ENCODE results near the gene HCFC1R1. TPM values are rescaled to one million over a fixed set of nuclear protein-coding genes. Genes with fewer than 3 reads are reported as not detected.

The HCFC1R1 gene
- total RNA-seq, 2 donors from 2014 or later = 49.8 to 59.1 TPM

DNA sequence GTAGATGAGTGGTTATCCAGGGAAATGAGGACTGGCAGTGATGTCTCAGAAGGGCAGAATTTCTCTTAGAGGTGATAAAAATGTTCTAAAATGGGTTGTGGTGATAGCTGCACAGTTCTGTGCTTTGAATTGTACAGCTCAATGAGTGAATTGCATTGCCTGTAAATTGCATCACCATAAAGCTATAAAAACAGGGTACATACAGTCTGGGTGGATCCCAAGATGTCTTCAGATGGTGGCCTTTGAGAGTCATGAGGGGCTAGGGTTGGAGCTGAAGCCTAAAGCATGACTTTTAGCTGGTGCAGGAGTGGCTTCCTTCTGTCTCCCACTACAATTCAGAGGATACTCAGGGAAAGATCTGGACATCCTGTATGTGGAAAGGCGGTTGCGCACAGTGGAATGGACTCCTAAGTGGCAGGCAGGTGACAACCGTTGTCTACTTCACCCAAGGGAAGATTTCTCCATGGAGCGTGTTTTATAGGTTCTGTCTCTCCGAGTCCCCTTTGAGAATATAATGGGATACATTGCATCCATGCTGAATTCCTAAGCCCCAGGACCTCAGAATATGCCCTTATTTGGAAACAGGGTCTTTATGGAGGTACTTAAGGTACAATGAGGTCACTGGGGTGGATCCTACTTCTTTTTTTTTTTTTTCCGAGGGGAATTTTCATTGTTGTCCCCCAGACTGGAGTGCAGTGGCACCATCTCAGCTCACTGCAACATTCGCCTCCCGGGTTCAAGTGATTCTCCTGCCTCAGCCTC is 40.1 kb upstream of the HCFC1R1 start:
- peaks cover 4% of the 10 kb centered on the region for H3K27me3 ChIP-seq (ENCODE audit: control insufficient read depth, insufficient read depth, low read length, poor library complexity, severe bottlenecking)

DNA sequence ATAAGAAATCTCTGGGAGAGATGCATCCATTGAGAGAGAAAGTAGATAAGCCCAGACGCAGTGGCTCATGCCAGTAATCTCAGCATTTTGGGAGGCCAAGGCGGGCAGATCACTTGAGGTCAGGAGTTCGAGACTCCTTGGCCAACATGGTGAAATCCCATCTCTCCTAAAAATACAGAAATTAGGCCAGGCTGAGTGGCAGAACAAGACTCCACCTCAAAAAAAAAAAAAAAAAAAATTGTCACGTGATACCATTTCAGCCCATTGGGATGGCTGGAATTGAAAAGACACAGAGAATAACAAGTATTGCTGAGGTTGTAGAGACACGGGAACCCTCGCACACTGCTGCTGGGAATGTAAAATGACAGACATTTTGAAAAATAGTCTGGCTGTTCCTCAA is 38.8 kb upstream of the HCFC1R1 start:
- no peak for DNase-seq
- TF ChIP-seq, protein P1, sequence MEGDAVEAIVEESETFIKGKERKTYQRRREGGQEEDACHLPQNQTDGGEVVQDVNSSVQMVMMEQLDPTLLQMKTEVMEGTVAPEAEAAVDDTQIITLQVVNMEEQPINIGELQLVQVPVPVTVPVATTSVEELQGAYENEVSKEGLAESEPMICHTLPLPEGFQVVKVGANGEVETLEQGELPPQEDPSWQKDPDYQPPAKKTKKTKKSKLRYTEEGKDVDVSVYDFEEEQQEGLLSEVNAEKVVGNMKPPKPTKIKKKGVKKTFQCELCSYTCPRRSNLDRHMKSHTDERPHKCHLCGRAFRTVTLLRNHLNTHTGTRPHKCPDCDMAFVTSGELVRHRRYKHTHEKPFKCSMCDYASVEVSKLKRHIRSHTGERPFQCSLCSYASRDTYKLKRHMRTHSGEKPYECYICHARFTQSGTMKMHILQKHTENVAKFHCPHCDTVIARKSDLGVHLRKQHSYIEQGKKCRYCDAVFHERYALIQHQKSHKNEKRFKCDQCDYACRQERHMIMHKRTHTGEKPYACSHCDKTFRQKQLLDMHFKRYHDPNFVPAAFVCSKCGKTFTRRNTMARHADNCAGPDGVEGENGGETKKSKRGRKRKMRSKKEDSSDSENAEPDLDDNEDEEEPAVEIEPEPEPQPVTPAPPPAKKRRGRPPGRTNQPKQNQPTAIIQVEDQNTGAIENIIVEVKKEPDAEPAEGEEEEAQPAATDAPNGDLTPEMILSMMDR (conservative IDR thresholded peaks at IDR 0.05) = no peak
- Histone ChIP-seq H3K27ac (ENCODE audit: low read depth, low read length) (no peak overlapping the region), H3K9me3 (ENCODE audit: control insufficient read depth, low read length) (no peaks in the 10 kb centered on the region), H3K9ac (ENCODE audit: extremely low read depth, low read length, poor library complexity, severe bottlenecking) (no peak overlapping the region), H3K27me3 (ENCODE audit: control insufficient read depth, insufficient read depth, low read length, poor library complexity, severe bottlenecking) (peaks cover 4% of the 10 kb centered on the region), H3K4me3 (ENCODE audit: low read length) (no peak overlapping the region), H3K4me1 (ENCODE audit: control insufficient read depth, insufficient read depth, low read length) (no peaks in the 10 kb centered on the region), H3K36me3 (ENCODE audit: control insufficient read depth, insufficient read depth, low read length) (no peaks in the 10 kb centered on the region)
- H3K36me3 Mint-ChIP-seq (ENCODE audit: low read depth) = no peaks in the 10 kb centered on the region
- peaks cover 14% of the 10 kb centered on the region for H3K27me3 Mint-ChIP-seq (ENCODE audit: insufficient read depth)
- 90% methylated on average over 4 to 6 of the region's 6 CpGs for WGBS, 2 experiments (ENCODE audit: insufficient coverage in 1 of 2, insufficient read length in 1 of 2)
- no peaks in the 10 kb centered on the region for H3K9me3 Mint-ChIP-seq
- peaks cover 7% of the 10 kb centered on the region for H3K4me1 Mint-ChIP-seq
- no peak overlapping the region for H3K4me3 Mint-ChIP-seq
- no peak overlapping the region for H3K27ac Mint-ChIP-seq

More for the DNA sequence above, 40.1 kb upstream of the HCFC1R1 start:
- 92 to 94% methylated on average over 7 to 8 of the region's 8 CpGs for WGBS, 2 experiments (ENCODE audit: insufficient coverage in 1 of 2, insufficient read length in 1 of 2)
- no peak for DNase-seq
- no peaks in the 10 kb centered on the region for H3K9me3 ChIP-seq (ENCODE audit: control insufficient read depth, low read length)
- no peaks in the 10 kb centered on the region for H3K4me1 ChIP-seq (ENCODE audit: control insufficient read depth, insufficient read depth, low read length)
- H3K9ac ChIP-seq (ENCODE audit: extremely low read depth, low read length, poor library complexity, severe bottlenecking) = no peak overlapping the region
- H3K9me3 Mint-ChIP-seq = no peaks in the 10 kb centered on the region
- H3K27ac Mint-ChIP-seq = peak overlapping the region; percentile 27
- no peak overlapping the region for H3K4me3 ChIP-seq (ENCODE audit: low read length)
- TF ChIP-seq, protein P1 (conservative IDR thresholded peaks at IDR 0.05) = no peak
- no peak overlapping the region for H3K4me3 Mint-ChIP-seq
- H3K27ac ChIP-seq (ENCODE audit: low read depth, low read length) = no peak overlapping the region
- H3K4me1 Mint-ChIP-seq = peaks cover 7% of the 10 kb centered on the region
- peaks cover 9% of the 10 kb centered on the region for H3K27me3 Mint-ChIP-seq (ENCODE audit: insufficient read depth)
- H3K36me3 ChIP-seq (ENCODE audit: control insufficient read depth, insufficient read depth, low read length) = no peaks in the 10 kb centered on the region
- H3K36me3 Mint-ChIP-seq (ENCODE audit: low read depth) = no peaks in the 10 kb centered on the region

DNA sequence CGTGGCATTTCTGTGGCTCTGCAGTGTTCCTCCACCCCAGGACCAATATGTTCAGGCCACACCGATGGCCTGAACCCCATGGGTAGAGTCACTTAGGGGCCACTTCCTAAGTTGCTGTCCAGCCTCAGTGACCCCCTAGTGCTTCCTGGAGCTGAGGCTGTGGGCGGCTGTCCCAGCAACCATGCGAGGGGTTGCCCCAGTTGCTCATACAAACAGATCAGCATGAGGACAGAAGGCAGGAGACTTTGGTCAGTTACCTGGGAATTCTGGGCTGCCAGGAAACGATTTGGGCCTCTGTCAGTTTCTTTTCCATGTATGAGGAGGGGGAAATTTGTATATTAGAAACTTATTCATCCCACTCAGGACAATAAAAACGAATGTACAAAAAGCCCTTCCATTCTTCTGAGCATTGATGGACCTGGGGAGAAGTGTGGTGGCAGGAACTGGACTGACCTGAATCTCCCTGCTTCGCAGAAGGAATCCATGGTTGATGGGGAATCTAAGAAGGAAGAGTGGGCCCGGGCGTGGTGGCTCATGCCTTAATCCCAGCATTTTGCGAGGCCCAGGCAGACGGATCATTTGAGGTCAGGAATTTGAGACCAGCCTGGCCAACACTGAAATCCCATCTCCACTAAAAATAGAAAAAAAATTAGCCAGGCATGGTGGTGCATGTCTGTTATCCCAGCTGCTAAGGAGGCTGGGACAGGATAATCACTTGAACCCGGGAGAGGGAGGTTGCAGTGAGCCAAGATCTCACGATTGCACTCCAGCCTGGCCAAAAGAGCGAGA is 36.8 kb upstream of the HCFC1R1 start:
- Histone ChIP-seq H3K27ac (ENCODE audit: low read depth, low read length) (no peak overlapping the region), H3K9ac (ENCODE audit: extremely low read depth, low read length, poor library complexity, severe bottlenecking) (no peak overlapping the region), H3K4me3 (ENCODE audit: low read length) (no peak overlapping the region), H3K36me3 (ENCODE audit: control insufficient read depth, insufficient read depth, low read length) (no peaks in the 10 kb centered on the region), H3K9me3 (ENCODE audit: control insufficient read depth, low read length) (no peaks in the 10 kb centered on the region), H3K4me1 (ENCODE audit: control insufficient read depth, insufficient read depth, low read length) (no peaks in the 10 kb centered on the region), H3K27me3 (ENCODE audit: control insufficient read depth, insufficient read depth, low read length, poor library complexity, severe bottlenecking) (peaks cover 4% of the 10 kb centered on the region)
- Mint-ChIP-seq H3K9me3 (no peaks in the 10 kb centered on the region), H3K27ac (no peak overlapping the region), H3K27me3 (ENCODE audit: insufficient read depth) (peaks cover 23% of the 10 kb centered on the region), H3K4me1 (peaks cover 7% of the 10 kb centered on the region), H3K36me3 (ENCODE audit: low read depth) (peaks cover 1% of the 10 kb centered on the region), H3K4me3 (peak overlapping the region; percentile 72)
- 86 to 91% methylated on average over 8 to 13 of the region's 14 CpGs for WGBS, 2 experiments (ENCODE audit: insufficient coverage in 1 of 2, insufficient read length in 1 of 2)
- TF ChIP-seq, protein P1 (conservative IDR thresholded peaks at IDR 0.05) = no peak
- DNase-seq = no peak
